Gastrocnemius medialis (tissue), 4 donors: ENCODE measurements around the gene FAM53A.

Experiments used
- POLR2A ChIP-seq, 2 donors: fragments of 450-650 bp; IDR thresholded peaks; one replicate each; pipeline ENCODE4 v1.6.1; 2017; ENCODE audit warnings: antibody characterized with exemption in 2 of 2, mild to moderate bottlenecking in 2 of 2, moderate library complexity in 2 of 2
- TF ChIP-seq, protein P1 (sequence below), 5 experiments: fragments of 450-650 bp in 3 of 5; fragments of 200-600 bp in 2 of 5; sonication (generic) in 2 of 5; IDR thresholded peaks in 4 of 5; conservative IDR thresholded peaks in 1 of 5; 1 replicate in 4 of 5; 2 replicates in 1 of 5; pipeline ENCODE4 v1.5.1; 2016 to 2019; ENCODE audit warnings: antibody characterized with exemption in 5 of 5, mild to moderate bottlenecking in 3 of 5, moderate library complexity in 3 of 5

DNA sequence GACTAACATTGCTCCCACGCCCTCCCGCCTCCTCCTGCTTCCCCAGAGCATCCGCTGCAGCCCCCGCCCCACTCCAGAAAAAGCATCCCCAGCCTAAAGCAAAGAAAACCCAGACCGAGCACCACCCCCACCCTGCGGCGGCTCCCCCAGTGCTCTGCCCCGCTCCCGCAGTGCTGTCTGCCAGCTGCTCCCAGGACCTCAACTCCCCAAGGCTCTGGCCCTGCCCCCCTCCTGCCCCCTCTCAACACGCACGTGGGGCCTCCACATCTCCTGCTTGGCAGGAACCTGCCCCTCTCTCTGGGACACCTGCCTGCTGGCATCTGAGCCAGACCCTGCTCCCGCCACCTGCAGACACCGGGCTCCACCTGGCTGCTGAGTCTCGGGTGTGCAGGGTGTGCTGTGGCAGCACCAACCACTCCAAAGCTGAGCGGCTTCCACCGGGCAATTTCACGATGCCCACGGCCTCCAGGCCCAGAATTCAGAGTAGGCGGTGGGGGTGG, 79.4 kb downstream of the FAM53A start:
- TF ChIP-seq, protein P1, sequence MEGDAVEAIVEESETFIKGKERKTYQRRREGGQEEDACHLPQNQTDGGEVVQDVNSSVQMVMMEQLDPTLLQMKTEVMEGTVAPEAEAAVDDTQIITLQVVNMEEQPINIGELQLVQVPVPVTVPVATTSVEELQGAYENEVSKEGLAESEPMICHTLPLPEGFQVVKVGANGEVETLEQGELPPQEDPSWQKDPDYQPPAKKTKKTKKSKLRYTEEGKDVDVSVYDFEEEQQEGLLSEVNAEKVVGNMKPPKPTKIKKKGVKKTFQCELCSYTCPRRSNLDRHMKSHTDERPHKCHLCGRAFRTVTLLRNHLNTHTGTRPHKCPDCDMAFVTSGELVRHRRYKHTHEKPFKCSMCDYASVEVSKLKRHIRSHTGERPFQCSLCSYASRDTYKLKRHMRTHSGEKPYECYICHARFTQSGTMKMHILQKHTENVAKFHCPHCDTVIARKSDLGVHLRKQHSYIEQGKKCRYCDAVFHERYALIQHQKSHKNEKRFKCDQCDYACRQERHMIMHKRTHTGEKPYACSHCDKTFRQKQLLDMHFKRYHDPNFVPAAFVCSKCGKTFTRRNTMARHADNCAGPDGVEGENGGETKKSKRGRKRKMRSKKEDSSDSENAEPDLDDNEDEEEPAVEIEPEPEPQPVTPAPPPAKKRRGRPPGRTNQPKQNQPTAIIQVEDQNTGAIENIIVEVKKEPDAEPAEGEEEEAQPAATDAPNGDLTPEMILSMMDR (IDR thresholded peaks at IDR 0.05 in 4 of 5, conservative IDR thresholded peaks at IDR 0.05 in 1 of 5) = no peak
- no peak for TF ChIP-seq POLR2A (IDR thresholded peaks at IDR 0.05)
